Activated naive CD8-positive, alpha-beta T cell treated with anti-CD3 and anti-CD28 coated beads, Interleukin-2, amount 10 ng/mL, durations not matched to agents 7 days and 5 days (primary cell): ENCODE data around the gene FRS3. TPM values are rescaled to one million over a fixed set of nuclear protein-coding genes. Genes with fewer than 3 reads are reported as not detected.

Source experiments
- ATAC-seq: fragments of 150-1000 bp; cut with Tn5 transposase; one replicate; pipeline ENCODE4 v1.10.0; 2021; ENCODE audit warnings: low read depth, moderate library complexity
- POLR2A ChIA-PET: fragments of 350-600 bp; sonication (Branson Sonifier 250); formaldehyde crosslinking; loops from one replicate; lab custom pipeline; 2021; ENCODE audit warnings: antibody characterized with exemption; lab: Charles Lee
- DNase-seq: peaks from one replicate; pipeline ENCODE4 v3.0.0; 2021
- H3K27ac Mint-ChIP-seq: one replicate; pipeline ENCODE4 v1.8.0; 2022; ENCODE audit warnings: mild to moderate bottlenecking, mixed read lengths
- H3K27me3 Mint-ChIP-seq: one replicate; pipeline ENCODE4 v1.8.0; 2022; ENCODE audit warnings: mild to moderate bottlenecking, moderate library complexity, mixed read lengths
- H3K36me3 Mint-ChIP-seq: one replicate; pipeline ENCODE4 v1.8.0; 2021; ENCODE audit warnings: mild to moderate bottlenecking, mixed read lengths
- H3K4me1 Mint-ChIP-seq: one replicate; pipeline ENCODE4 v1.8.0; 2021; ENCODE audit warnings: mixed read lengths
- H3K4me3 Mint-ChIP-seq: one replicate; pipeline ENCODE4 v1.8.0; 2022; ENCODE audit warnings: mild to moderate bottlenecking, moderate library complexity, mixed read lengths
- H3K9me3 Mint-ChIP-seq: one replicate; pipeline ENCODE4 v1.8.0; 2021; ENCODE audit warnings: mixed read lengths
- total RNA-seq, 2 experiments: library from RNA; stranded (reverse); gene quantifications; one replicate each; pipeline ENCODE4 v1.2.3, GENCODE V29; 2021

FRS3 gene
- total RNA-seq, 2 experiments from 2014 or later: 6.2 to 8.3 TPM

- peaks cover 2% of the 10 kb centered on the region for H3K36me3 Mint-ChIP-seq
- H3K4me3 Mint-ChIP-seq: no peak overlapping the region
- no peaks in the 10 kb centered on the region for H3K27me3 Mint-ChIP-seq
- H3K9me3 Mint-ChIP-seq: no peaks in the 10 kb centered on the region
- ATAC-seq (no peak), DNase-seq (no peak)
- H3K4me1 Mint-ChIP-seq: peaks cover 43% of the 10 kb centered on the region
- no peak overlapping the region for H3K27ac Mint-ChIP-seq
- POLR2A ChIA-PET: interaction anchor here (2.9 kb wide), 1 partner anchor 24 kb away, joined by 27 read pairs; no protein-coding TSS in a partner anchor
These were observed 48.1 kb downstream of the FRS3 start for GRCh38 chr6:41731561-41732086.

GRCh38 chr6:41730531-41731436, 48.9 kb downstream of the FRS3 start:
- POLR2A ChIA-PET: no interaction called here
- peak overlapping the region; percentile 7 for H3K27ac Mint-ChIP-seq
- ATAC-seq (no peak), DNase-seq (no peak)
- peaks cover 42% of the 10 kb centered on the region for H3K4me1 Mint-ChIP-seq
- H3K36me3 Mint-ChIP-seq: peaks cover 2% of the 10 kb centered on the region
- H3K27me3 Mint-ChIP-seq: no peaks in the 10 kb centered on the region
- no peak overlapping the region for H3K4me3 Mint-ChIP-seq
- H3K9me3 Mint-ChIP-seq: no peaks in the 10 kb centered on the region

GRCh38 chr6:41729624-41730023, 50.1 kb downstream of the FRS3 start:
- Mint-ChIP-seq H3K27me3 (no peaks in the 10 kb centered on the region), H3K4me3 (no peak overlapping the region), H3K4me1 (peaks cover 42% of the 10 kb centered on the region), H3K9me3 (no peaks in the 10 kb centered on the region), H3K36me3 (peaks cover 2% of the 10 kb centered on the region), H3K27ac (no peak overlapping the region)
- ATAC-seq: no peak
- POLR2A ChIA-PET: interaction anchor here (1.3 kb wide), 1 partner anchor 14 kb away, joined by 3 read pairs; no protein-coding TSS in a partner anchor
- DNase-seq: no peak

- H3K27ac Mint-ChIP-seq: peak overlapping the region; percentile 8
- H3K4me1 Mint-ChIP-seq: peaks cover 43% of the 10 kb centered on the region
- H3K27me3 Mint-ChIP-seq: no peaks in the 10 kb centered on the region
- peaks cover 2% of the 10 kb centered on the region for H3K36me3 Mint-ChIP-seq
- no peak overlapping the region for H3K4me3 Mint-ChIP-seq
- ATAC-seq: no peak
- no peak for DNase-seq
- no peaks in the 10 kb centered on the region for H3K9me3 Mint-ChIP-seq
- POLR2A ChIA-PET: interaction anchor here (1.3 kb wide), 1 partner anchor 13 kb away, joined by 3 read pairs; no protein-coding TSS in a partner anchor
These were observed 50.7 kb downstream of the FRS3 start for GRCh38 chr6:41728954-41729353.

- peaks cover 2% of the 10 kb centered on the region for H3K36me3 Mint-ChIP-seq
- H3K27ac Mint-ChIP-seq: no peak overlapping the region
These were observed 51.4 kb downstream of the FRS3 start for GRCh38 chr6:41728073-41728936.

GRCh38 chr6:41727705-41728072, 52.0 kb downstream of the FRS3 start:
- peaks cover 37% of the 10 kb centered on the region for H3K4me1 Mint-ChIP-seq
- DNase-seq (no peak), ATAC-seq (no peak)
- H3K36me3 Mint-ChIP-seq: peaks cover 2% of the 10 kb centered on the region
- H3K27me3 Mint-ChIP-seq: no peaks in the 10 kb centered on the region
- H3K4me3 Mint-ChIP-seq: no peak overlapping the region
- no peaks in the 10 kb centered on the region for H3K9me3 Mint-ChIP-seq
- no peak overlapping the region for H3K27ac Mint-ChIP-seq
- POLR2A ChIA-PET: interaction anchor here (1.0 kb wide), 1 partner anchor 16 kb away, joined by 3 read pairs; no protein-coding TSS in a partner anchor

More at GRCh38 chr6:41728073-41728936, 51.4 kb downstream of the FRS3 start:
- Mint-ChIP-seq H3K4me3 (no peak overlapping the region), H3K4me1 (peaks cover 41% of the 10 kb centered on the region), H3K9me3 (no peaks in the 10 kb centered on the region), H3K27me3 (no peaks in the 10 kb centered on the region)
- POLR2A ChIA-PET: interaction anchor here (1.3 kb wide), 1 partner anchor 12 kb away, joined by 3 read pairs; no protein-coding TSS in a partner anchor
- DNase-seq (no peak), ATAC-seq (no peak)

- Mint-ChIP-seq H3K4me1 (peaks cover 33% of the 10 kb centered on the region), H3K4me3 (no peak overlapping the region), H3K36me3 (no peaks in the 10 kb centered on the region), H3K27ac (peak overlapping the region; percentile 67), H3K27me3 (no peaks in the 10 kb centered on the region), H3K9me3 (no peaks in the 10 kb centered on the region)
- DNase-seq (no peak), ATAC-seq (no peak)
- POLR2A ChIA-PET: interaction anchor here (1.0 kb wide), 1 partner anchor 15 kb away, joined by 3 read pairs; no protein-coding TSS in a partner anchor
These were observed 52.8 kb downstream of the FRS3 start for GRCh38 chr6:41726876-41727275.

GRCh38 chr6:41724586-41725501, 54.9 kb downstream of the FRS3 start:
- peaks cover 22% of the 10 kb centered on the region for H3K4me1 Mint-ChIP-seq
- DNase-seq: no peak
- no peak overlapping the region for H3K27ac Mint-ChIP-seq
- no peaks in the 10 kb centered on the region for H3K36me3 Mint-ChIP-seq
- no peak for ATAC-seq
- H3K27me3 Mint-ChIP-seq: no peaks in the 10 kb centered on the region
- POLR2A ChIA-PET: no interaction called here
- H3K9me3 Mint-ChIP-seq: no peaks in the 10 kb centered on the region
- no peak overlapping the region for H3K4me3 Mint-ChIP-seq

- H3K9me3 Mint-ChIP-seq: no peaks in the 10 kb centered on the region
- POLR2A ChIA-PET: no interaction called here
- no peak overlapping the region for H3K4me3 Mint-ChIP-seq
- DNase-seq: no peak
- H3K27me3 Mint-ChIP-seq: no peaks in the 10 kb centered on the region
- peaks cover 22% of the 10 kb centered on the region for H3K4me1 Mint-ChIP-seq
- no peaks in the 10 kb centered on the region for H3K36me3 Mint-ChIP-seq
- ATAC-seq: no peak
- H3K27ac Mint-ChIP-seq: no peak overlapping the region
These were observed 55.5 kb downstream of the FRS3 start for GRCh38 chr6:41724228-41724580.

GRCh38 chr6:41723530-41724227, 56.0 kb downstream of the FRS3 start:
- no peaks in the 10 kb centered on the region for H3K9me3 Mint-ChIP-seq
- H3K36me3 Mint-ChIP-seq: no peaks in the 10 kb centered on the region
- no peak overlapping the region for H3K27ac Mint-ChIP-seq
- no peaks in the 10 kb centered on the region for H3K27me3 Mint-ChIP-seq
- POLR2A ChIA-PET: no interaction called here
- ATAC-seq (no peak), DNase-seq (no peak)
- H3K4me3 Mint-ChIP-seq: no peak overlapping the region
- H3K4me1 Mint-ChIP-seq: peaks cover 16% of the 10 kb centered on the region

GRCh38 chr6:41722969-41723529, 56.7 kb downstream of the FRS3 start:
- H3K4me1 Mint-ChIP-seq: peaks cover 16% of the 10 kb centered on the region
- POLR2A ChIA-PET: no interaction called here
- H3K4me3 Mint-ChIP-seq: no peak overlapping the region
- H3K9me3 Mint-ChIP-seq: no peaks in the 10 kb centered on the region
- H3K27ac Mint-ChIP-seq: no peak overlapping the region
- ATAC-seq (no peak), DNase-seq (no peak)
- H3K27me3 Mint-ChIP-seq: no peaks in the 10 kb centered on the region
- H3K36me3 Mint-ChIP-seq: no peaks in the 10 kb centered on the region
